Body of pancreas (tissue), 4 donors: ENCODE measurements around the gene NIPSNAP2. TPM values are rescaled to one million over a fixed set of nuclear protein-coding genes. Genes with fewer than 3 reads are reported as not detected.
A peak's percentile ranks its signal among the peaks of the same experiment; 100 is the strongest.

ENCODE experiments used
- ATAC-seq: fragments of 150-250 bp; one replicate; pipeline ENCODE4 v1.9.1; 2016
- DNase-seq, 4 donors: peaks; one replicate each; pipeline ENCODE4 v3.0.0-alpha.2; 2019
- H3K27ac ChIP-seq, 4 donors: fragments of 200-600 bp; sonication (generic); 1 replicate in 3 of 4; 2 replicates in 1 of 4; pipeline versions ENCODE4 v1.5.1 to v1.6.1; 2016 to 2019; ENCODE audit warnings: mild to moderate bottlenecking in 1 of 4, mixed read lengths in 1 of 4, moderate library complexity in 1 of 4
- H3K27me3 ChIP-seq, 2 donors: fragments of 200-600 bp; sonication (generic); one replicate each; pipeline ENCODE4 v1.6.0; 2016; ENCODE audit warnings: mild to moderate bottlenecking in 1 of 2
- H3K36me3 ChIP-seq, 2 donors: fragments of 200-600 bp; sonication (generic); replicated peaks in 1 of 2; 2 replicates each; pipeline ENCODE4 v1.5.1; 2016; ENCODE audit warnings: low read depth in 2 of 2; ENCODE audit not compliant: insufficient read depth in 1 of 2
- H3K4me1 ChIP-seq: fragments of 200-600 bp; sonication (generic); one replicate; pipeline ENCODE4 v1.6.0; 2016
- H3K4me3 ChIP-seq, 2 donors: fragments of 200-600 bp; sonication (generic); 1 replicate in 1 of 2; 2 replicates in 1 of 2; pipeline ENCODE4 v1.5.1; 2016 to 2019
- H3K9me3 ChIP-seq, 3 donors: fragments of 200-600 bp; sonication (generic); 1 replicate in 2 of 3; 2 replicates in 1 of 3; pipeline ENCODE4 v1.5.1; 2016
- POLR2A ChIP-seq, 3 donors: fragments of 450-650 bp; IDR thresholded peaks; one replicate each; pipeline ENCODE4 v1.6.1; 2016; ENCODE audit warnings: antibody characterized with exemption in 3 of 3, mild to moderate bottlenecking in 2 of 3
- WGBS, 2 donors: methylation state at CpG; one replicate each; pipeline ENCODE4 v1.1.5; 2017; 5-methylcytosine and 5-hydroxymethylcytosine counted together
- intact Hi-C: fragments of 100-400 bp; cut with DNase I; formaldehyde crosslinking; loops from one replicate; pipeline ENCODE4 v1.15.1; 2023
- total RNA-seq, 2 donors: library from RNA; depleted of rRNA; stranded (reverse); fragments of >200 nt; gene quantifications; one replicate each; pipeline ENCODE4 v1.1.0, GENCODE V29; 2016
- TF ChIP-seq, protein P1 (sequence below), 7 experiments: fragments of 450-650 bp in 4 of 7; fragments of 200-600 bp in 3 of 7; sonication (generic) in 3 of 7; IDR thresholded peaks; one replicate each; pipeline ENCODE4 v1.5.1; 2016 to 2019; ENCODE audit warnings: antibody characterized with exemption in 7 of 7

NIPSNAP2 gene
- total RNA-seq, 2 donors from 2014 or later = 42.5 to 51.6 TPM

- no peaks in the 10 kb centered on the region for H3K9me3 ChIP-seq
- no peaks in the 10 kb centered on the region for H3K36me3 ChIP-seq
- no peaks in the 10 kb centered on the region for H3K27me3 ChIP-seq
- no peak overlapping the region for H3K27ac ChIP-seq
- TF ChIP-seq, protein P1, sequence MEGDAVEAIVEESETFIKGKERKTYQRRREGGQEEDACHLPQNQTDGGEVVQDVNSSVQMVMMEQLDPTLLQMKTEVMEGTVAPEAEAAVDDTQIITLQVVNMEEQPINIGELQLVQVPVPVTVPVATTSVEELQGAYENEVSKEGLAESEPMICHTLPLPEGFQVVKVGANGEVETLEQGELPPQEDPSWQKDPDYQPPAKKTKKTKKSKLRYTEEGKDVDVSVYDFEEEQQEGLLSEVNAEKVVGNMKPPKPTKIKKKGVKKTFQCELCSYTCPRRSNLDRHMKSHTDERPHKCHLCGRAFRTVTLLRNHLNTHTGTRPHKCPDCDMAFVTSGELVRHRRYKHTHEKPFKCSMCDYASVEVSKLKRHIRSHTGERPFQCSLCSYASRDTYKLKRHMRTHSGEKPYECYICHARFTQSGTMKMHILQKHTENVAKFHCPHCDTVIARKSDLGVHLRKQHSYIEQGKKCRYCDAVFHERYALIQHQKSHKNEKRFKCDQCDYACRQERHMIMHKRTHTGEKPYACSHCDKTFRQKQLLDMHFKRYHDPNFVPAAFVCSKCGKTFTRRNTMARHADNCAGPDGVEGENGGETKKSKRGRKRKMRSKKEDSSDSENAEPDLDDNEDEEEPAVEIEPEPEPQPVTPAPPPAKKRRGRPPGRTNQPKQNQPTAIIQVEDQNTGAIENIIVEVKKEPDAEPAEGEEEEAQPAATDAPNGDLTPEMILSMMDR (IDR thresholded peaks at IDR 0.05) = no peak
- TF ChIP-seq POLR2A (IDR thresholded peaks at IDR 0.05) = no peak
- ATAC-seq (no peak), DNase-seq (no peak)
- 49 to 59% methylated on average over 4 of the region's 4 CpGs for WGBS, 2 donors
- intact Hi-C loops = no loop called here
- H3K4me3 ChIP-seq = no peak overlapping the region
- H3K4me1 ChIP-seq = peaks cover 13% of the 10 kb centered on the region
These were observed 7.2 kb upstream of the NIPSNAP2 start for GRCh38 chr7:55957190-55957589.

- DNase-seq (no peak), ATAC-seq (no peak)
- no peak overlapping the region for H3K27ac ChIP-seq
- TF ChIP-seq, protein P1 (IDR thresholded peaks at IDR 0.05) = no peak
- no peak for TF ChIP-seq POLR2A (IDR thresholded peaks at IDR 0.05)
- intact Hi-C loops = loop anchor here (10.0 kb wide), 1 partner anchor 317 kb away; no protein-coding TSS in a partner anchor
- no peaks in the 10 kb centered on the region for H3K9me3 ChIP-seq
- peaks cover 25% of the 10 kb centered on the region for H3K4me1 ChIP-seq
- no peaks in the 10 kb centered on the region for H3K36me3 ChIP-seq
- H3K4me3 ChIP-seq = no peak overlapping the region
- no peaks in the 10 kb centered on the region for H3K27me3 ChIP-seq
- WGBS, 2 donors = 63 to 69% methylated on average over 3 of the region's 3 CpGs
These were observed 2.4 kb upstream of the NIPSNAP2 start for GRCh38 chr7:55962014-55962413.

- intact Hi-C loops = loop anchor here (10.0 kb wide), 1 partner anchor 319 kb away; no protein-coding TSS in a partner anchor
- H3K36me3 ChIP-seq = no peaks in the 10 kb centered on the region
These were observed 709 bp upstream of the NIPSNAP2 start for GRCh38 chr7:55963584-55964168.

DNA sequence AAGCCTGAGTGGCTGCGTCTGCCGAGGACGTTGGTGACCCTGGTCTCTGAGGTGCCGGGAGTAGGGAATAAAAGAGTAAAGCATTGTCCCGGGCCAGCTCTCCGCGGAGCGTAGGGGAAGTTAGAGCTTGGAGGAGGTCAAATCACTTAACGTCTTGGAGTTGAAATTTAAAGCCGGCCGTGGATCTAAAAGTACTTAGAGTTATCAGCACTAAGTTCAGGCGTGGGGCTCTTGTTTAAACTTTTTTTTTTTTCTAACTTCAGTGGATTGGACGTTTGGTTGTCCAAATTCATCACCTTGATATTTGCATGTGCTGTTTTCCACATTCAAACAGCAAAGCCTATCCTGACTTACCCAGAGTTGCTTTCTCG lies 700 bp downstream of the NIPSNAP2 start:
- DNase-seq = no peak
- intact Hi-C loops = loop anchor here (10.0 kb wide), 1 partner anchor 320 kb away; no protein-coding TSS in a partner anchor
- H3K9me3 ChIP-seq = no peaks in the 10 kb centered on the region
- TF ChIP-seq, protein P1 (IDR thresholded peaks at IDR 0.05) = no peak
- TF ChIP-seq POLR2A (IDR thresholded peaks at IDR 0.05) = peak in 1 of 3 donors; percentile 63
- H3K4me3 ChIP-seq = peak overlapping the region; percentile 41 to 44
- no peak for ATAC-seq
- peak overlapping the region; percentile 92 to 96 (median 94) for H3K27ac ChIP-seq
- WGBS, 2 donors = 3% methylated on average over 12 to 14 of the region's 14 CpGs
- H3K36me3 ChIP-seq = no peaks in the 10 kb centered on the region
- peaks cover 27% of the 10 kb centered on the region for H3K4me1 ChIP-seq
- H3K27me3 ChIP-seq = no peaks in the 10 kb centered on the region

More at GRCh38 chr7:55963584-55964168, 709 bp upstream of the NIPSNAP2 start:
- H3K27ac ChIP-seq = peak overlapping the region; percentile 92 to 96 (median 94)
- no peaks in the 10 kb centered on the region for H3K27me3 ChIP-seq
- TF ChIP-seq, protein P1 (IDR thresholded peaks at IDR 0.05) = no peak
- TF ChIP-seq POLR2A (IDR thresholded peaks at IDR 0.05) = no peak
- ATAC-seq (no peak), DNase-seq (no peak)
- H3K4me1 ChIP-seq = peaks cover 27% of the 10 kb centered on the region
- WGBS, 2 donors = 73 to 81% methylated on average over 15 of the region's 15 CpGs
- no peak overlapping the region for H3K4me3 ChIP-seq
- no peaks in the 10 kb centered on the region for H3K9me3 ChIP-seq
